RWPE2 (cell line): ENCODE measurements around the gene FGD4.

Experiments used
- ATAC-seq: fragments of 200-7000 bp; cut with Tn5 transposase; 3 replicates; pipeline ENCODE4 v1.9.1; 2021; ENCODE audit warnings: low read depth
- DNase-seq: peaks from one replicate; pipeline ENCODE4 v3.0.0-alpha.2; 2020; ENCODE audit warnings: low spot score
- H3K27ac ChIP-seq: fragments of 450-650 bp; 2 replicates; pipeline ENCODE4 v1.5.1; 2017; ENCODE audit warnings: mild to moderate bottlenecking; ENCODE audit not compliant: poor library complexity, severe bottlenecking
- H3K27me3 ChIP-seq: fragments of 250-450 bp; sonication (Bioruptor Pico); 2 replicates; pipeline ENCODE4 v1.5.1; 2021; ENCODE audit warnings: mild to moderate bottlenecking, moderate library complexity; ENCODE audit not compliant: insufficient read depth, poor library complexity, severe bottlenecking
- H3K36me3 ChIP-seq: fragments of 250-450 bp; sonication (Bioruptor Pico); 2 replicates; pipeline ENCODE4 v1.5.1; 2020; ENCODE audit warnings: low read depth, mild to moderate bottlenecking, moderate library complexity
- H3K4me1 ChIP-seq: fragments of 250-450 bp; sonication (Bioruptor Pico); 2 replicates; pipeline ENCODE4 v1.5.1; 2021; ENCODE audit warnings: mild to moderate bottlenecking, moderate library complexity; ENCODE audit not compliant: insufficient read depth, poor library complexity, severe bottlenecking
- H3K4me3 ChIP-seq: fragments of 250-450 bp; sonication (Bioruptor Pico); 2 replicates; pipeline ENCODE4 v1.5.1; 2021; ENCODE audit warnings: mild to moderate bottlenecking, moderate library complexity; ENCODE audit not compliant: severe bottlenecking
- H3K9me3 ChIP-seq: fragments of 250-450 bp; sonication (Bioruptor Pico); 2 replicates; pipeline ENCODE4 v1.5.1; 2021; ENCODE audit warnings: mild to moderate bottlenecking, moderate library complexity; ENCODE audit not compliant: severe bottlenecking
- TF ChIP-seq, protein P1 (sequence below): fragments of 450-650 bp; IDR thresholded peaks from one replicate; pipeline ENCODE4 v1.5.1; 2017; ENCODE audit warnings: mild to moderate bottlenecking, moderate library complexity; ENCODE audit not compliant: poor library complexity, severe bottlenecking

Gene FGD4

DNA sequence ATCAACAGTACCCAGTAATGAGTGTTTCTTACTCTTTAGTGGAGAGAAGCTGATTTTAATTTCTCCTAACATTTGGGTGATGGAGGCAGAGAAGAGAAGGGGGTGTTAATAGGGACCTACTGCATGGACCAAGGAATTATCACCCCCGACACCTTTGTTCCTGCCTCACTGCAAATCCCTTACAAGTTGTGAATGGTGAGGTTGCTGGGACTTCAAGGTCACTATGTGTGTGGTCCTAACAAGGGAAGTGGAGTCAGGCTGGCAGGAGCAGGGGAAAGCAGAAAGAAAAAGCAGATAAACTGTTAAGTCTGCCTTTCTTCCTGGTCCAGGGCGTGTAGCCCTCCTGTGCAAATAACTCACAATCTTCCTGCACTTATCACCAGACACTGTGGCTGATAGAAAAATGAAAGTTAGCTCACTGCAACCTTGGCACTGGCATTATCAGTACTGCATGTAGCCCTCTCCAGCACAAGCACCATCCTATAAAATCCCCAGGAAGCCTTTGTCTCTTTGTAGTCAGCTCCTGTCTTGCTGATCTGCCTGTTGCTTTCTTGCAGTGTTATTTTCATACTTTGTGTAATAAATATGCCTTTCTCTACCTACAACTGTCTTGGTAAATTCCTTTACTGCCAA is 167.4 kb downstream of the FGD4 start:
- Histone ChIP-seq H3K9me3 (no peaks in the 10 kb centered on the region), H3K27me3 (no peaks in the 10 kb centered on the region), H3K4me3 (no peak overlapping the region), H3K27ac (peak overlapping the region; percentile 87), H3K36me3 (peaks cover 15% of the 10 kb centered on the region; the same call in 1 of the 2 replicates), H3K4me1 (peaks cover 36% of the 10 kb centered on the region)
- DNase-seq, result no peak
- 0 out of 3 replicates have a peak, but pooled peaks have one; percentile 30 for ATAC-seq
- TF ChIP-seq, protein P1, sequence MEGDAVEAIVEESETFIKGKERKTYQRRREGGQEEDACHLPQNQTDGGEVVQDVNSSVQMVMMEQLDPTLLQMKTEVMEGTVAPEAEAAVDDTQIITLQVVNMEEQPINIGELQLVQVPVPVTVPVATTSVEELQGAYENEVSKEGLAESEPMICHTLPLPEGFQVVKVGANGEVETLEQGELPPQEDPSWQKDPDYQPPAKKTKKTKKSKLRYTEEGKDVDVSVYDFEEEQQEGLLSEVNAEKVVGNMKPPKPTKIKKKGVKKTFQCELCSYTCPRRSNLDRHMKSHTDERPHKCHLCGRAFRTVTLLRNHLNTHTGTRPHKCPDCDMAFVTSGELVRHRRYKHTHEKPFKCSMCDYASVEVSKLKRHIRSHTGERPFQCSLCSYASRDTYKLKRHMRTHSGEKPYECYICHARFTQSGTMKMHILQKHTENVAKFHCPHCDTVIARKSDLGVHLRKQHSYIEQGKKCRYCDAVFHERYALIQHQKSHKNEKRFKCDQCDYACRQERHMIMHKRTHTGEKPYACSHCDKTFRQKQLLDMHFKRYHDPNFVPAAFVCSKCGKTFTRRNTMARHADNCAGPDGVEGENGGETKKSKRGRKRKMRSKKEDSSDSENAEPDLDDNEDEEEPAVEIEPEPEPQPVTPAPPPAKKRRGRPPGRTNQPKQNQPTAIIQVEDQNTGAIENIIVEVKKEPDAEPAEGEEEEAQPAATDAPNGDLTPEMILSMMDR, result no peak

DNA sequence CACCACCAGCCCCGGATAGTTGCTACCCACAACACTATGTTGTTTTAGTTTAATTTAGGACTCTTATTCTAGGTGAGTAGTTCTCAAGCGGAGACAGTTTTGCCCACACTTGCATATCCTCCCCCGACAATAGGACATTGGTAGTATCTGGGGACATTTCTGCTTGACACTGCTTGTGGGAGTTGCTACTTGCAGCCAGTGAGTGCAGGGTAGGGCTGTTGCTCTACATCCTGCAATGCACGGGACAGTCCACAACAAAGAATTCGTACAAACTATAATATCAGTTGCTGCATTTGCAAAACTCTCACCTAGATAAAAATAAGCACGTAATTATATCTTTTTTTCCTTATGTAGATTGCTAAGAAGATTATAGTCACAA is 167.9 kb downstream of the FGD4 start:
- Histone ChIP-seq H3K27ac (peak overlapping the region; percentile 87), H3K36me3 (peaks cover 15% of the 10 kb centered on the region; the same call in 1 of the 2 replicates), H3K9me3 (no peaks in the 10 kb centered on the region), H3K4me3 (no peak overlapping the region), H3K27me3 (no peaks in the 10 kb centered on the region), H3K4me1 (peaks cover 34% of the 10 kb centered on the region)
- TF ChIP-seq, protein P1, result no peak
- DNase-seq (no peak), ATAC-seq (no peak)

DNA sequence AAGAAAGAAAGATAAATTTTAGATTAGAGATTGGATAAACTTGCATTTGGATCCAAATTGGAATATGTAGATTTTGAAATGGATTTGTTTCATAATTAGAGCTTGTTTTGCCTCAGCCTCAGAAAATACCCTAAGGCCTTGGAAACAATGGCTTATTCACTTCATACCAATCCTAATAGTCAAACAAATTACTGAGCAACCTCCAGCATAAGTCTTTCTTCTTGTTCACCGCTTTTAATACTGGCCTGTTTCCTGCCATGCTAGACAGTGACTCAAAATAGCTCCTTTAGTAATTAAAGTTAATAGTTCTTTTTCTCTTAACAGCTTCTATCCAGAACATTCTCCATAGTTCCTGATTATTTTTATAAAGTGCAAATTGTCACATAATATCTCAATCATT is 168.9 kb downstream of the FGD4 start:
- H3K27ac ChIP-seq, result peak overlapping the region; percentile 87
- peaks cover 15% of the 10 kb centered on the region; the same call in 1 of the 2 replicates for H3K36me3 ChIP-seq
- DNase-seq, result no peak
- peak; percentile 99 for ATAC-seq
- no peaks in the 10 kb centered on the region for H3K9me3 ChIP-seq
- peaks cover 34% of the 10 kb centered on the region for H3K4me1 ChIP-seq
- no peak overlapping the region for H3K4me3 ChIP-seq
- no peaks in the 10 kb centered on the region for H3K27me3 ChIP-seq
- TF ChIP-seq, protein P1, result no peak

DNA sequence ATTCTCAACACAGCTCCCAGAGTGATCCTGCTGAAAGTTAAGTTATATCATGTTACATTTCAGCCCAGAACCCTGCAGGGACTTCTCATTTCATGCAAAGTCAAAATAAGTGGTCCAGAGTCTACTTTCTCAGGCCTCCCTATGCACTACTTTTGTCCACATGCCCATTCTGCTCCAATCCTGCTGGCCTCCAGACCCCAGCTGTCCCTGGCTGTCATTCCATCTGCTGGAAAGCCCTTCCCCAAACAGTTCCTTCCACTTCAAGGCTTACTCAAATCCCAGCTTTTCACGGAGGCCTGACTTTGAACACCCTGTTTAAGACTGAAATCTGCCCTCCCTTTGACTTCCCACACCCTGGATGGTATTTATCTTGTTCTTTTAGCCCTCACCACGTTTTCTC is 169.9 kb downstream of the FGD4 start:
- no peaks in the 10 kb centered on the region for H3K9me3 ChIP-seq
- ATAC-seq (no peak), DNase-seq (no peak)
- H3K4me3 ChIP-seq, result no peak overlapping the region
- H3K4me1 ChIP-seq, result peaks cover 34% of the 10 kb centered on the region
- no peaks in the 10 kb centered on the region for H3K27me3 ChIP-seq
- TF ChIP-seq, protein P1, result no peak
- H3K36me3 ChIP-seq, result peaks cover 13% of the 10 kb centered on the region; the same call in 1 of the 2 replicates
- H3K27ac ChIP-seq, result peak overlapping the region; percentile 87

DNA sequence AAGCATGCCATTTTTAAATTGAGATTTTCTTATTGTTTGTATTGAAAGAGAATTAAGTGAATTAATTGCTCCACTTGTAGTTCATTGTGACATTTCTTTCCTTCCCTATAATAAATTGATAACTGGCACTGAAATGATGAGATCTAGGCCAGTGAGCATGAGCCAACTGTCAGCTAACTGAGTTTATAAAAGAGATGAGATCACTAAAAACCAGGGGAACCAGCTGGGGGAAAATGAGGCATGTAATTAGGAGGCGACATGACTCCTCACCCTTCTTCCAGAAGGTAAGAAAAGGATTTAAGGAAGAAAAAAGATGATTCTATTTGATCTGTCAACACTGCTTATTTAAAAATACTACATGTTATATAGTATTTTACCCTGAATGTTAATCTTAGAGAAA is 175.2 kb downstream of the FGD4 start:
- ATAC-seq (no peak), DNase-seq (no peak)
- Histone ChIP-seq H3K4me3 (no peak overlapping the region), H3K4me1 (peaks cover under 1% of the 10 kb centered on the region), H3K36me3 (peaks cover 26% of the 10 kb centered on the region), H3K9me3 (no peaks in the 10 kb centered on the region), H3K27ac (no peak overlapping the region), H3K27me3 (no peaks in the 10 kb centered on the region)
- TF ChIP-seq, protein P1, result no peak
